HG02759 (cell line): ENCODE results near the gene CACNA2D1.
"Not testable (repeated sequence)": the region's sequence is repeated elsewhere in the genome, so short reads cannot be mapped to it uniquely, and the experiment has no call there.

Source experiments
- ATAC-seq: cut with Tn5 transposase; IDR thresholded peaks from one replicate; pipeline ENCODE4 v1.9.1; 2021; ENCODE audit warnings: mild to moderate bottlenecking, moderate library complexity; ENCODE audit not compliant: unreplicated experiment

CACNA2D1 gene

DNA sequence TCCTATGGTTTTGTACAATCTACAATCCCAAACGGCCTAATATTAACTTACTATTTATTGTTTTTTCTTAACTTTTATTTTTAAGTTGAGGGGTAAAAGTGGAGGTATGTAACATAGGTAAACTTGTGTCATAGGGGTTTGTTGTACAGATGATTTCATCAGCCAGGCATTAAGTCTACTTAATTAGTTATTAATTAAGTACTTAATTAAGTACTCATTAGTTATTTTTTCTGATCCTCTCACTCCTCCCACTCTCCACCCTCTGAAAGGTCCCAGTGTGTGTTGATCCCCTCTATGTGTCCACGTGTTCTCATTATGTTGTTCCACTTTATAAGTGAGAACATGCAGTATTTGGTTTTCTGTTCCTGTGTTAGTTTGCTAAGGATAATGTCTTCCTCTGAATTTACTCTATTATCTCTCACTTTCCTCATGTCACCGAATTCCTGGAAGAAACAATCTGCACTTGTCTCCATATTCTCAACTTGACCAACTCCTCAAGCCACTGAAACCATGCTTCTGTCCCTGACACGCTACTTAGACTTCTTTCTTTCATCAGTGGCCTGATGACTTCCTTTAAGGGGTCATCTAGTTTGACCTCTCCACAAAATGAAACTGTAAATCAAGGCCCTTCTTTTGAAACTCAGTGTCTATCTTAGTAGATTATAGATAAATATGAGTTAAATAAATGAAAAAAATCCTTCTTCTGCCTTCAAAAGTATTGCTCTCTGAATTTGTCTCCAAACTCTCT is 9.1 kb downstream of the CACNA2D1 start:
- ATAC-seq: no peak

DNA sequence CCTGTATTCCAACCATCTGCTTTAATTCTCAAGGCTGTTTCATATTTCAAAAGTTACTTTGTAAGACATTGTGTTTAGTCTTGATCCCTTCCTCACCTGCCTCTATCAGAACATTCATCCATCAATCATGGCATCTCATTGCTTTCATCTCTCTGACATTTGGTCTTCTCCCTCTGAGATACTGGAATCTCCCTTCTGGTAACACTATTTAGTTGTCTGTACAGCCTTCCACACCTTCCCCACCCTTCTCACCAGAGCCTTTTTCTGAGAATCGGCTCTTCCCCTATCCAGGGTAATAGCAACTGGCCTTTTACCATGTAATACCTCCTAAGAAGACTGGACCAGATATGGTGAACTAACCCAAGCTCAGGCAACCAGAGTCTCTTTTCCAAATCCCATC is 10.1 kb downstream of the CACNA2D1 start:
- ATAC-seq: no peak

DNA sequence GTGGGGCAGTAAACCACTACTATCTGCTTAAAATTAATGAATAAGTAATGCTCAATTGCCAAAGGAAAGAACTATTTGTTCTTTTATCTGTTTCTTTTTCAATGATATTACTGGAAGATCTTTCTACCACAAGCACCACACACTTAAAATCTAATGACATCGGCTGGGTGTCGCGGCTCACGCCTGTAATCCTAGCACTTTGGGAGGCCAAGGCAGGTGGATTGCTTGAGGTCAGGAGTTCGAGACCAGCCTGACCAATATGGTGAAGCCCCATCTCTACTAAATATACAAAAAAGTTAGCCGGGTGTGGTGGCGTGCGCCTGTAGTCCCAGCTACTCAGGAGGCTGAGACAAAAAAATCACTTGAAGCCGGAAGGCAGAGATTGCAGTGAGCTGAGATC is 10.8 kb downstream of the CACNA2D1 start:
- ATAC-seq: not testable (repeated sequence)

DNA sequence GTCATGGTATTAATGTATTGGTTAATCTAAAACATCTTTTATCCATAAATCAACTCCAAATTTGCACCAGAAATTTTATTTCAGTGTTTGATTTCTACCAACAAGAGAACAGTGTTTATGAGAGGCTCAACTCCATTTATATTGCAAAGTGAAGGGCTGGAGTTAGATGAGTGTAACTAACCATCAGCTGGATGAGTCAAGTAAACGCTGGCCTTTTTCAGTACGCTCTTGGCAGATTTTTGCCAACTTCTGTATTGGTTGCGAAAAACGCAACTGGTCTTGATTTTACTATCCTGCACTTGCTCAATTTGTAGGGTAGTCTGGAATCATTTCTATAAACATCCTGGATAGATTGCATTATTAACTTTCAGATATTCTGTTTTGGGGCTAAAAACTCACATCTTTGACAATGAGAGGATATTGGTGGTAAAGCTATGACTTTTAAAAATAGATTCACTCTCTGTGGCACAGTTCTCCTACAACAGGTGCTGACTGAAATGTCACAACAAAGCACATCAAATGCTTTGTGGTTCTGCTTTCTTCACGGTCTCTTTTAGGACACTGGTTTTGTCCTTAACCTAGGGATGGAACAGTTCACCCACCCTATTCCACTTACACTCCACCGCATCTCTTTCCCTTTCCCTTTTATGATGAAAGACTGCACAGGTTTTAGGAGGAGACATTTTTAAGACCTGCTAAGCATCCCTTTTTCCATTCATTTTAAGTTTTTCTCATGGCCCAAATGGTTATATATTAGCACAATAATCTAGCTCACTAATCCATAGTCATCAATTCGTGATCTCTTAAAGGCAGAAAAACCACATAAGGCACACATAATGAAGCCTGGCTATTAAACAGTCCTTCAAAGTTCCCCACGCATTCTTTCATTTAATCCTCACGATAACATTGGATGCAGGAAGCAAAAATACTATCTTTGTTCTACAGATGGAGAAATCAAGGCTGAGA is 12.8 kb downstream of the CACNA2D1 start:
- no peak for ATAC-seq

DNA sequence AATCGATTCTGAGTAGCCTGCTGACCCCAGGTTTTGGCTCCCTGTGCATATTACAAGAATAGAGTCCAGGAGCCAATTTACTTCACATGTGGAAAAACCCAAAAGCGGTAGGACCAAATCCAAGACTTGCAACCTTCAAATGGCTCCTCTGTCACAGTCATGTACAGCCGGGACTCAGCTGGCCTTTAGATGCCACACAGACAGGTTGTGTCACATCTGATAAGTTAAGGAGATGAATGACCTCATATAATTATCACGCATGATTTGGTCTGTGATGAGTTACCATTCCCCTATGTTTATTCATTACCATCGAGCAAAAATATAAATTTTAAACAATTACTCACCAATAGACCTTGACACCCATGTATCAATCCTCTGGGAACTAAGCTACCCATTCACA is 14.2 kb downstream of the CACNA2D1 start:
- ATAC-seq: no peak

DNA sequence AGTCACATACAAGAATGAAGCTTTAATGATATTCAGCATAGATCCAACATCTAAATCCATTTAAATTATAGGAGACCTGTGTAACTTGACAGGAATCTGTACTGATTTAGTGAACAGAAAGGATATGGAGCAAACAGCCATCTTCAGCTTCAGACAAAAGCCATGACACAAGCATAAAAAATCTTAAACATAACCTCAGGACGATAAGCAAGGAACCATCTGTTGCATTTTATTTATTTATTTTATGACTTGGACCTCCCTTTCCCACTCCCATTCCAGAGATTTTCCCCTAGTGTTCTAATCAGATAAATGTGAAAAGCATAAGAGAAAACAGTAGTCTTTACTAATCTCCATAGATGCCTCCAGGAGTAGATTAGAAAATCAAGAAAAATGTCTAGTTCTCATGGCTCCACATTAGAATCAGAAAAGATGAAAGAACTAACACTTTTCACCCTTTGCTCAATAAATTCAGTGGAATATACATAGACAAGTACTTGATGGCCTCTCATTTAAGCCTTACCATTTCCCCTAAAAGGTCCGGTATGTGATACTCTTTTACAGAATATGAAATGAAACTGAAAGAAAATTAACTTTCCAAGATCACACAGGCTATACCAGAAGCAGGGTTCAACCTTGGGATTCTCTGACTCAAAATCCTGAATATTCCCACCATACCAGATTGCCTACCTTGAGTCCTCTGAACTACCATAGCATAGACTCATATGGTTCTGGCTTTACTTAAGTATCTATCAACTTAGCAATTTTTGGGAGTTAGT is 15.2 kb downstream of the CACNA2D1 start:
- ATAC-seq: no peak

DNA sequence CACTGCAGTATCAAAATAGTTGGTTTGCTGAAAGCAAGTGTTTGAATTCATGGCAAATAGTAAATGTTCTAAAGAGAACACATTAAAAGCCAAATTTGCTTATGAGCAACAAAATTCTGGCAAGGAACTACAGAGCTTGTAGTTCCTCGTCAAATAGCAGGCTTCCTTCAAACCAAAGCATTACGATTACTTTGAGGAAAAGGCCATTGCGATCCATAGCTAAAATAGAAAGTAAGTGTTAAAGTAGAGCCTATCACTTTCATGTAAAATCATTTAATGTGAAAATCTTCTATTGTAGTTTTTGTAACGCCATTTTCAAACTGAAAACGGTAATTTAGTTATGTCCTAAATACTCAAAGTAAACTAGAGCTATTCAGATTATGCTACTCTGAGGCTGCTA is 20.1 kb downstream of the CACNA2D1 start:
- ATAC-seq: no peak

DNA sequence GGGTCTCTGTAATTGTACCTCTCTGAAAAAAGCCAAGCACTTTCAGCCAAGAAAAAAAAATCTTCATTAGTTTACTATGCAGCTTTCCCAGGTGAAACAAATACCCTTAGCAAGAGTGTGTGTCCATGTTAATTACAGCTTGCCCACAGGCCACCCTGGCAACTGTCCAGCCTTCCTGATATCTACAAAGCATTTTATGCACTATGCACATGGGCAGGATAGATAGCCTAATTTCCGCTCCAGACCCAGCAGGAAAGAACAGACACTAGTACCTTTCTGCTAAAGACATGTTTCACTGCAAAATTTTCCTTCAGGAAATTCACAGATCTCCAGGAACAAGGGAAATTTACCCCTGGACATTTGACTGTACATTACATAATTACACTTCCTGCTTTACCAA is 24.4 kb downstream of the CACNA2D1 start:
- no peak for ATAC-seq

DNA sequence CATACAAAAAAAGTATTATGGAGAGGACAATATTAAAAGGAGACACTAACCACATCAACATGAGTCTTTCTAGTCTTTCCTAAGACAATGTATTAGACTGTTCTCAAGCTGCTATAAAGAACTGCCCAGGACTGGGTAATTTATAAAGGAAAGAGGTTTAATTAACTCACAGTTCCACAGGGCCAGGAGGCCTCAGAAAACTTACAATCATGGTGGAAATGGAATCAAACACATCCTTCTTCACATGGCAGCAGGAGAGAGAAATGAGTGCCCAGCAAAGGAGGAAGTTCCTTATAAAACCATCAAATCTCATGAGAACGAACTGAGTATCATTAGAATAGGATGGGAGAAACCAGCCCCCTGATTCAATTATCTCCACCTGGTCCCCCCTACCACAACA is 25.7 kb downstream of the CACNA2D1 start:
- ATAC-seq: no peak

DNA sequence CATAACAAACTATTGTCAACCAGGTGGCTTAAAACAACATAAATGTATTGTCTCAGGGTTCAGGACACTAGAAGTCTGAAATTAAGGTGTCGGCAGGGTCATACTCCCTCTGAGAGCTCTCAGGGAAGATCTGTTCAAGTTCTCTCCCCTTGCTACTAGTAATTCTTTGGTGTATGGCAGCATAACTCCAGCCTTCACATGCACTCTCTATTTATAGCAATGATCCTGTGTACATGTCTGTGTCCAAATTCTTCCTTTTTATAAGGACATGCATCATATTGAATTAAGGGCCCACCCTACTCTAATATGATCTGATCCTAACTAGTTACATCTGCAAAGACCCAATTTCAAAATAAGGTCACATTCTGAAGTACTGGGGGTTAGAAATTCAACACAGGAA is 27.2 kb downstream of the CACNA2D1 start:
- ATAC-seq: no peak

DNA sequence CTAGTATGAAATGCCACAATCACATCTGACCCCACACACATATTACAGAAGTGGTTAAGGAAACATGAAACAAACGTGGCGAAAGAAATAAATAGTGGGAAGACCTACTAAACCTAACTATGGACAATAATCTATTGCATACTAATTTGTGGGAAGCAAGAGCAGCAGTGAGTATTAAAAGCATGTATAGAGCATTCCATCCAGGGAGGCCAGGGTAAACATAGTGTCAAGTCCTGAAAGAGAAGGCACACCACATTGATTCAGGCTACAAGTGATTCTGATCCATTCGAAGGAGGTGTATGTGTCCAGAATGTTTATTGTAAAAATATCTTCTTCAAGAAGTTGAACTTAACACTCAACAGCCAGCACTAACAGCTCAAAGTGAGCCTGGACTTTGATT is 29.2 kb downstream of the CACNA2D1 start:
- no peak for ATAC-seq

DNA sequence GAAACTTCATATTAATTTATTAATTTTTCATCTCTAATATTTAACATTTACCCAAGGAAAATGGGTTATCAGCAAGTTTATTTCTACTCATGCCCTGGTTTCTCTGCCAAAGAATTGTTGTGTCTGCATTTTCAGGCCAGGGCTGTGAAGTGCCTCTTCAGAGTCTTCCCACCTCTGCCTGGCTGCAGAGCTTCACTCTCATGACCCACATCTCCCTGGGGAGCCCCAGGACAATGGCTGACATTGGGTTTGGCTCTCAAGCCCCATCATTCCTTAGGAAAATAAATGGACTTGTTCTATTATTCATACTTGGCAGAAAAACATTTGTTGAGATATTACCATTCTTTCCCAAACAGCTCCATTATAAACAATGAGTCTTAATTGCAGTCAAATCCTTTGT is 30.3 kb downstream of the CACNA2D1 start:
- ATAC-seq: no peak

DNA sequence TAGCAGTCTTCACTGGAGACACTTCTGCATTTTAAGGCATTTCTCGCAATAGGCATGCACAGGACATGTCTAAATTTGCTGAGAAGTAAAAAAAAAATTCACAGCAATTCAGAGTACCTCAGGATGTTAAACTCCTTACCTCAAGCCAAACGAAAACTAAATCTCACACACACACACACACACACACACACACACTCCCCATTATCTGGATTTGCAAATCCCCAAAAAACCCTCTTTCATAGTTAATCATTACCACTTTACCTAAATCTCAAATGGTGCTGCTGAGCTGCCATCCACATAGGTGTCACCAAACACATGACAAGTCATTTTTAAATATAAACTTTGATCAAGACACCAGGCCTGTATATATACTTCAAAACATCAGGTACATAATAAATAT is 31.8 kb downstream of the CACNA2D1 start:
- ATAC-seq: no peak

DNA sequence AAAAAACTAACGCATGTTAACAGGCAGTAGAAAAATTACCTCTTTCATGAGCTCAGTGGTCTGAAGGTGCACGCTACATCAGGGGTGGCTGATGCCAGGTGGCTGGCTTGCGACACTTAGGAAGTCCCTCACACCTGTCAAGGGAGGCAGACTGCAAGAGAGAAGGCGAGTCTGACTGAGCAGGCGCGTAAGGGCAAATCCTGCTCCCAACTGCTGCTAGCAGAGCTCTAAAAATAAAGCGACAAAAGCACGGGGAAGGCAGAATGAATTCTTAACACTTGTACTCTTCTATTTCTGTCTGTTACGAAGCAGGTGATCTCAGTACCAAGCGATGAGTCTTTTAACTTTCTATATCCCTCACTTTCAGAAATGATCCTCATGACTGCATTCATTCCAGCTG is 33.1 kb downstream of the CACNA2D1 start:
- no peak for ATAC-seq

DNA sequence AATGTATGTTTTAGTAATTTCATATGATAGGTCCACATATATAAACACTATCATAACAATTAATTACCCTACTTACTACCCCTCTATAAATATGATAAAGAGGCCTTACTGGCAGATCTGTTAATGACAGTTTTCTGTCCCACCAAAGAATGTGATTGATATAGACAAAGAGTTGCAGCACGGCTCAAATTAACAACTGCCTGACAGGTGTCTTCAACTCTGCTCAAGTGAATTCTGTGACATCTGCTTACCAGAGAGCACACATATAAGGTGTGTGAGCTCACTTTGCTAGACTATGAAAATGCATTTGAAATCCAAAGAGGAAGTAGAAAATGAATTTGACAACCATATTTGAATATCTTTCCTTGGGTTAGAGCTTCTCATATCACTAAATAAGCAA is 36.6 kb downstream of the CACNA2D1 start:
- no peak for ATAC-seq

DNA sequence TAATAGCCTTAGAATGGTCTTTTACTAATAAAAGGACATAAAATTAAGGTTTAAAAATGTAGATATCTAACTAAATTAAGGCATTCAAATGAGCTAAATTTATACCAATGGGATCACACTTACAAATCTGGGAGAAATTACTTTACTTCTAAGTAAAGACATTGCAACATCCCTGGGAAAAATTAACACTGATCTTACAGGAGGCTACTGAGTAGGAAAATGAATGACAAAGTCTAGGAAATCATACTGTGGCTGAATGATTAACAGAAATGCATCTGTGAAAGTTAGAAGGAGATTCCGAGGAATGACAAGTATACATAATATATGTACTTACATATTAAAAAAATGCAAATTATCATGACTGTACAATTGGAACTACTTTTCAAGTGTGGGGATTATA is 38.3 kb downstream of the CACNA2D1 start:
- no peak for ATAC-seq

DNA sequence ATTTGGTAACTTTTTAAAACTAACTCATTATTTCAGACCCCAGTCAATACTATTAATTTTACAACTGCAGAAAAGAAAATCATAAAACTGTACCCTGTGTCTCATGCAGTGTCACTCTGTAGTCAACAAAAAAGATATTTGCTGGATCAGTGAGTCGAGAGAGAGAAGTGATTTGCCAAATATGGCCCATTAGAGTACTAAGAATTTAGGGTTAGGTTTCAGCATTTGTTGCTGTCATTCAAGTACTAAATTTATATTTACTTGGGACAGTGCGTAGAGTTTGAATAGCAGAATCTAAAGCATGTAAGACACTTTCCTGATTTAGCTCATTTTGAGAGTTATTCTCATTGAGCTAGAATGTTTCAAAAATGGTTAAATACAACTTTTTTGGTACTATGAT is 38.9 kb downstream of the CACNA2D1 start:
- ATAC-seq: no peak

DNA sequence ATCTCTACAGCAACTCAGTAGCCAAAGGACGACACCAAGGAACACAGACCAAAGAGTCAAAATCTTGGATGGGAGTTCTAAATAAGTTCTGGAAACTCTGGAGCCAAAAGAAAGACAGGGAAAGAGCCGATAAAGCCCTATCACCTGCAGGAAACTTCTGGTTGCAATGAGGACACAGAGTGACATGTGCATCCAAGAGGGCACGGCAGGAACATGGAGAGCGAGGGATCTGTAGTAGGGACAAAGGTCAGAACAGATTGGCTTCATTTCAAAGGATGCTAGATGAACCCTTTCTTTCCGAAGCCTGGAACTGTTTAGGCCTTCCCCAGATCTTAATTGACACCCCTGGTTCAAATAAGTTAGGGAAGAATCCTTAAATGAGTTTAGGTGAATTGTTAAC is 39.5 kb downstream of the CACNA2D1 start:
- no peak for ATAC-seq

DNA sequence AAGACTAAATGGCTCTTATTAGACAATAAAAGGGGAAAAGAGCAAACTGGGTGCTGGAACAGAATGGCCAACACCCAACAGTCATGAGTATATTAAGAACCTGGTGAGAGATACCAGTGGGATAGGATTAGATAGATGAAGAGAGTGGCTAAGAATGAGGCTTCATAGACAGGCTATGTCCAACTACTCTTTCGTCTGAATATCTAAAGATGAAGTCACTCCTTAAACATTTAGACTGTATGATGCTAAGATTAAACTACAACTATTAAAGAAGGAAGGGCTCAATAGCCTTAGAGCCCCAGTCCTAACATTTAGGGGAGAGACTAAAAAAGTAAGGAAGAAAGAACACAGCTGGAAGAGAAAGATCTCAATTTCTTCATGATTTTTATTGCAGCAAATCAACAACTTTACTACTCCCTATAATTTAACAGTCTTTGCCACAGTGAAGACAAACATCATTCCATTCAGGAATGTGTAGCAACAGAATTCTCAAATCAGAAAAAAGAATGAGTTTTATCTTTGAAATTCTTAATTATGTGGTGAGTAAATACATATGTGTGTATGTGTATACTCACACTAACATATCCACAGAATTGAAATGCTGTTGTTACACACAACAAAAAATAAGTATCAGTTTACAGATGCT is 45.6 kb downstream of the CACNA2D1 start:
- ATAC-seq: no peak

DNA sequence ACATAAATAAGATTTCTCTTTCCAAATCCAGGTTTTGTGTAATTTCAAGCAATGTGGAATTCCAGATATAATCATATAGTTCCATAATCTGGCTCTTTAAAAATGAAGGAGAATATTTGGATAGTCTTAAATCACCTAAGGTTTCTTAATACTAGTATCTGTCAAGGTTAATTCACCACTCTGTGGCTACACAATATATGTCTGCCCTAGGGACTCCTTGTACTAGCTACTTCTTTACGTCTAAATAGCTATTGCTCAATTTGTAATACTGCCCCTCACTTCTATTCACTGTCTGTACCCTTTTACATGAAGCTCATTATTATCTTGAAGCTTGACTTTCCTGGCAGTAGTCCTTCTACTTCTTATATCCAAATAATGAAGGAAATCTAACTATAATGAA is 47.2 kb downstream of the CACNA2D1 start:
- ATAC-seq: no peak

DNA sequence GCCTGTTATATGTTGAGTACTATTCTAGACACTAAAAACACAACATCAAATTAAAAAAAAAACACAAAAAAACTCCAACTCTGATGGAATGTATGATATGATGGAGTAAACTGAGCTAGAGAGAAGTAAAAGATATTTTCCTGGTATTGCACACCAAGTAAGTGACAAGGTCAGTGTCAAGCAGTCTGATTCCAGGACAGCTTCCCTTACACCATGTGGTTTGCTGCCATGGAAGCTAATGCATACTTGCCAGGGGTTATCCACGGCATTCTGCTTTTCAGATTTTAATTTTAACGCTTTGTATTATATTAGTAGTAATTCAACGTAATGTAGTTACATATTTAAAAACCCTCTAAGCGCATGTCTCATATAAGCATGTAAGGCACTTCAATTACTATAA is 48.4 kb downstream of the CACNA2D1 start:
- no peak for ATAC-seq
